Stimulated activated CD4-positive, alpha-beta T cell treated with anti-CD3 and anti-CD28 coated beads, Interleukin-1b, Interleukin-23, amount 100 ng/mL, for 24 hours (primary cell): Measurements from ENCODE around the gene STEEP1.

Source experiments
- DNase-seq, 4 experiments: peaks; one replicate each; pipeline ENCODE4 v3.0.0-alpha.2; 2020; ENCODE audit warnings: low read depth in 4 of 4, low spot score in 1 of 4

STEEP1 gene

DNA sequence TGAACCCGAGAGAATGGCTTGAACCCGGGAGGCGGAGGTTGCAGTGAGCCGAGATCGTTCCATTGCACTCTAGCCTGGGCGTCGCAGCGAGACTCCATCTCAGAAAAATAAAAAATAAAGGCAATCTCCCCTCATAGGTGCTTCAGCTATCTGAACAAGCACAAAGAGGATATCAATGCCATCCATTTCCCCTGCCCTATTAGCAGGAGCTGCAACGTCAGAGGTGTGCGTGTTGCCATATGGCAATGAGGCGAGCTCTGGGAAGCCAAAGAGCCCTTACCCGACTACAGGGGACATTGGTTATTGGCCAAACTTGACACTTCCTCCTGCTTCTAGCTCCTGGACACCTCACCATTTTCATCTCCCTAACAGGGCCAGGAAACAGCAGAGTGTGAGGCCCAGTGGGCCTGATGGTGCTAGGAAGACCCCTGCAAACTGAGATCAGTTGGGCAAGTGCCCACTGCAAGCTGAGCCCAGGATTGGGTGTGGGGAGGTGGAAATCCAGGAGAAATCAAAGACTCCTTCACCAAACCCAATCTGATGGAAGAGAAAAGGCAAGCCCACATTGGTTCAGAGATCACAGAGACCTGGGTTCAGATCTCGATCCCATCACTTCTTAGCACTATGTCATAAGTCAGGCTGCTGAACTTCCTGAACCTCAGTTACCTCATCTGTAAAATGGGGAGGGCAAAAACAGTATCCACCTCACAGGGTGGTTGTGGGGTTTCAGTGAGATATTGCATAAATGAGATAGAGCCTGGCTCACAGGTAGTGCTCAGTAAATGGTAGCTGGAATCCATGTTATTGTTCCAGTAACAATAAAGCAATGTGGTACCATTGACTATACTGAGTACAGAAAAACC is 75.8 kb downstream of the STEEP1 start:
- no peak for DNase-seq

- DNase-seq, result no peak
These were observed 76.5 kb downstream of the STEEP1 start for GRCh38 chrX:119488749-119489148.
